Peyer's patch (tissue), 4 donors: Measurements from ENCODE around the gene SYCP2. TPM values are rescaled to one million over a fixed set of nuclear protein-coding genes. Genes with fewer than 3 reads are reported as not detected.

ENCODE experiments used
- DNase-seq, 3 donors: peaks; one replicate each; pipeline ENCODE4 v3.0.0-alpha.2; 2017 to 2019
- H3K27ac ChIP-seq, 4 donors: fragments of 200-600 bp; sonication (generic); one replicate each; pipeline ENCODE4 v1.5.1; 2016 to 2019
- H3K27me3 ChIP-seq, 2 donors: fragments of 200-600 bp; sonication (generic); one replicate each; pipeline ENCODE4 v1.5.1; 2019
- H3K36me3 ChIP-seq, 3 donors: fragments of 200-600 bp; sonication (generic); one replicate each; pipeline ENCODE4 v1.5.1; 2016 to 2019
- H3K4me1 ChIP-seq, 4 donors: fragments of 200-600 bp; sonication (generic); one replicate each; pipeline ENCODE4 v1.5.1; 2016 to 2019
- H3K4me3 ChIP-seq, 4 donors: fragments of 200-600 bp; sonication (generic); 1 replicate in 3 of 4; 2 replicates in 1 of 4; pipeline ENCODE4 v1.5.1; 2016 to 2019; ENCODE audit warnings: mild to moderate bottlenecking in 1 of 4
- H3K9me3 ChIP-seq, 4 donors: fragments of 200-600 bp; sonication (generic); one replicate each; pipeline ENCODE4 v1.5.1; 2016 to 2019; ENCODE audit warnings: mild to moderate bottlenecking in 1 of 4
- CTCF ChIP-seq, 6 experiments: fragments of 450-650 bp in 4 of 6; fragments of 200-600 bp in 2 of 6; sonication (generic) in 1 of 6; IDR thresholded peaks; one replicate each; pipeline ENCODE4 v1.5.1; 2017 to 2019; ENCODE audit warnings: antibody characterized with exemption in 6 of 6, mild to moderate bottlenecking in 3 of 6, moderate library complexity in 1 of 6
- POLR2A ChIP-seq, 2 donors: fragments of 450-650 bp; IDR thresholded peaks; one replicate each; pipeline ENCODE4 v1.5.1; 2017; ENCODE audit warnings: antibody characterized with exemption in 2 of 2, mild to moderate bottlenecking in 2 of 2, moderate library complexity in 2 of 2
- total RNA-seq, 4 donors: library from RNA; depleted of rRNA; stranded (reverse); fragments of >200 nt; gene quantifications; one replicate each; pipeline ENCODE4 v1.1.0, GENCODE V29; 2016

The SYCP2 gene
- total RNA-seq, 4 donors from 2014 or later, result 2.0 to 35.5 (median 2.7) TPM

DNA sequence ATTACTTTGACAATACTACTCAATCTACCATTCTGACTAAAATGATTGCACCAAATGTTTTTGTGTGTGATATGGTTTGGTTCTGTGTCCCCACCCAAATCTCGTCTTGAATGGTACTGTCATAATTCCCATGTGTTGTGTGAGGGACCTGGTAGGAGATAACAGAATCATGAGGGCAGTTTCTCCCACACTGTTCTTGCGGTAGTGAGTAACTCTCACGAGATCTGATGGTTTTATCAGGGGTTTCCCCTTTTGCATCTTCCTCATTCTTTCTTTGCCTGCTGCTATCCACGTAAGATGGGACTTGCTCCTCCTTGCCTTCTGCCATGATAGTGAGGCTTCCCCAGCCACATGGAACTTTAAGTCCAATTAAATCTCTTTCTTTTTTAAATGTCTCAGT is 20.8 kb downstream of the SYCP2 start:
- no peaks in the 10 kb centered on the region for H3K27me3 ChIP-seq
- H3K27ac ChIP-seq, result no peak overlapping the region
- TF ChIP-seq POLR2A (IDR thresholded peaks at IDR 0.05) (no peak), CTCF (IDR thresholded peaks at IDR 0.05) (no peak)
- no peaks in the 10 kb centered on the region for H3K4me1 ChIP-seq
- no peak overlapping the region for H3K4me3 ChIP-seq
- H3K36me3 ChIP-seq, result no peaks in the 10 kb centered on the region
- H3K9me3 ChIP-seq, result no peaks in the 10 kb centered on the region
- no peak for DNase-seq

- TF ChIP-seq CTCF (IDR thresholded peaks at IDR 0.05) (no peak), POLR2A (IDR thresholded peaks at IDR 0.05) (no peak)
- Histone ChIP-seq H3K36me3 (no peaks in the 10 kb centered on the region), H3K27ac (no peak overlapping the region), H3K4me1 (no peaks in the 10 kb centered on the region), H3K4me3 (no peak overlapping the region), H3K9me3 (no peaks in the 10 kb centered on the region), H3K27me3 (no peaks in the 10 kb centered on the region)
- DNase-seq, result no peak
These were observed 22.4 kb downstream of the SYCP2 start for GRCh38 chr20:59911041-59911440.

- no peaks in the 10 kb centered on the region for H3K36me3 ChIP-seq
- no peaks in the 10 kb centered on the region for H3K4me1 ChIP-seq
- H3K9me3 ChIP-seq, result no peaks in the 10 kb centered on the region
- no peak overlapping the region for H3K27ac ChIP-seq
- TF ChIP-seq CTCF (IDR thresholded peaks at IDR 0.05), result no peak
- TF ChIP-seq POLR2A (IDR thresholded peaks at IDR 0.05), result no peak
- no peak for DNase-seq
- no peak overlapping the region for H3K4me3 ChIP-seq
- no peaks in the 10 kb centered on the region for H3K27me3 ChIP-seq
These were observed 24.6 kb downstream of the SYCP2 start for GRCh38 chr20:59908855-59909254.

GRCh38 chr20:59903621-59904020 is 29.8 kb downstream of the SYCP2 start:
- Histone ChIP-seq H3K27ac (no peak overlapping the region), H3K4me1 (no peaks in the 10 kb centered on the region), H3K4me3 (no peak overlapping the region), H3K36me3 (no peaks in the 10 kb centered on the region), H3K27me3 (no peaks in the 10 kb centered on the region), H3K9me3 (no peaks in the 10 kb centered on the region)
- DNase-seq, result no peak
- no peak for TF ChIP-seq CTCF (IDR thresholded peaks at IDR 0.05)
- no peak for TF ChIP-seq POLR2A (IDR thresholded peaks at IDR 0.05)

DNA sequence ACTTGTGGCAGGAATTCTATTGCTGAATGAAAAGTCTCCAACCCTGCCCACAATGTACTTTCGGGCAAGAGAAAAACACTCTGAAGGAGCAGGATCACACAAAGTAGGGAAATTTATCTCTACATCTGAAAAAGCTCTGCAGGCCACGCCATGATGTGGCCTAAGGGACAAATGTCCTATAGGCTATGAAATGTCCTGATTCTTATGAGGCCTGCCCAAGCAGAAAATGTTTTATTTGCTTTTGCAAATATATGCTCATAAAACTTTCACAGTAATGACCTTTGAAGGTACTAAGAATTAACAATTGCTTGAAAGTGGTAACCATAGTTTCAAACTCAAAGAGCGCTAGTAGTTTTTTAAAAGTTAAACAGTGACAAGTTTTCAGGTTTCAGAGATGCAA is 31.0 kb downstream of the SYCP2 start:
- no peak overlapping the region for H3K27ac ChIP-seq
- no peak overlapping the region for H3K4me3 ChIP-seq
- H3K27me3 ChIP-seq, result no peaks in the 10 kb centered on the region
- no peak for DNase-seq
- no peaks in the 10 kb centered on the region for H3K36me3 ChIP-seq
- TF ChIP-seq POLR2A (IDR thresholded peaks at IDR 0.05) (no peak), CTCF (IDR thresholded peaks at IDR 0.05) (no peak)
- no peaks in the 10 kb centered on the region for H3K4me1 ChIP-seq
- no peaks in the 10 kb centered on the region for H3K9me3 ChIP-seq

- DNase-seq, result no peak
- Histone ChIP-seq H3K9me3 (no peaks in the 10 kb centered on the region), H3K27ac (no peak overlapping the region), H3K27me3 (no peaks in the 10 kb centered on the region), H3K4me3 (no peak overlapping the region), H3K4me1 (peaks cover 0 to 4% (median 0%) of the 10 kb centered on the region in 4 donors), H3K36me3 (no peaks in the 10 kb centered on the region)
- TF ChIP-seq CTCF (IDR thresholded peaks at IDR 0.05) (no peak), POLR2A (IDR thresholded peaks at IDR 0.05) (no peak)
These were observed 37.5 kb downstream of the SYCP2 start for GRCh38 chr20:59895908-59896307.
